K562 (cell line): ENCODE results near the gene VN1R4.
"Not testable (repeated sequence)": the region's sequence is repeated elsewhere in the genome, so short reads cannot be mapped to it uniquely, and the experiment has no call there.

Experiments
- CREBBP ChIP-seq: IDR thresholded peaks from one replicate; pipeline ENCODE4 v1.6.1; 2012; ENCODE audit warnings: low read depth, mild to moderate bottlenecking, control low read depth, inconsistent platforms, low read length
- NELFE ChIP-seq: IDR thresholded peaks from 2 replicates; pipeline ENCODE4 v1.6.1; 2011; ENCODE audit warnings: mild to moderate bottlenecking; ENCODE audit not compliant: insufficient read depth, insufficient read length
- NRF1 ChIP-seq, 2 experiments: fragments of 450-650 bp; IDR thresholded peaks in 1 of 2; conservative IDR thresholded peaks in 1 of 2; 2 replicates each; pipeline ENCODE4 v1.6.1; 2014; ENCODE audit warnings: mild to moderate bottlenecking in 2 of 2
- RFX5 ChIP-seq: IDR thresholded peaks from 2 replicates; pipeline ENCODE4 v1.6.1; 2011; ENCODE audit warnings: low read depth, mild to moderate bottlenecking, improper control_type of control experiment, low read length
- ZEB2 ChIP-seq: fragments of 450-650 bp; IDR thresholded peaks from 2 replicates; pipeline ENCODE4 v1.6.1; 2016
- ZFP36 ChIP-seq: fragments of 150-350 bp; IDR thresholded peaks from 2 replicates; pipeline ENCODE4 v1.6.1; 2018; ENCODE audit warnings: low read length, low read depth; ENCODE audit not compliant: partially characterized antibody
- ZNF717 ChIP-seq: fragments of 250-450 bp; sonication (Bioruptor Pico); IDR thresholded peaks from 2 replicates; pipeline ENCODE4 v1.5.0; 2021
- TF ChIP-seq, protein P1 (sequence below), 3 experiments: IDR thresholded peaks in 2 of 3; conservative IDR thresholded peaks in 1 of 3; 2 replicates each; pipeline ENCODE4 v1.5.1; 2011 to 2012; ENCODE audit warnings: low read length in 3 of 3, mild to moderate bottlenecking in 3 of 3, control low read depth in 2 of 3, improper control_type of control experiment in 1 of 3, inconsistent platforms in 1 of 3, low read depth in 1 of 3, mixed read lengths in 1 of 3, moderate library complexity in 1 of 3; ENCODE audit not compliant: insufficient read depth in 2 of 3
- TF ChIP-seq, protein P2 (sequence below): fragments of 450-650 bp; IDR thresholded peaks from 2 replicates; pipeline ENCODE4 v1.7.0; 2016; ENCODE audit warnings: borderline replicate concordance
- TF ChIP-seq, protein P3 (sequence below): sonication (generic); formaldehyde crosslinking; IDR thresholded peaks from 2 replicates; pipeline ENCODE4 v1.8.1; 2023; ENCODE audit warnings: mild to moderate bottlenecking, missing genetic modification reagents
- TF ChIP-seq, protein P4 (sequence below): fragments of 450-650 bp; IDR thresholded peaks from 2 replicates; pipeline ENCODE4 v1.6.1; 2016; ENCODE audit warnings: antibody characterized with exemption
- TF ChIP-seq, protein P5 (sequence below): fragments of 450-650 bp; formaldehyde crosslinking; IDR thresholded peaks from 2 replicates; pipeline ENCODE4 v1.4.0; 2020; ENCODE audit warnings: mild to moderate bottlenecking, mixed read lengths

DNA sequence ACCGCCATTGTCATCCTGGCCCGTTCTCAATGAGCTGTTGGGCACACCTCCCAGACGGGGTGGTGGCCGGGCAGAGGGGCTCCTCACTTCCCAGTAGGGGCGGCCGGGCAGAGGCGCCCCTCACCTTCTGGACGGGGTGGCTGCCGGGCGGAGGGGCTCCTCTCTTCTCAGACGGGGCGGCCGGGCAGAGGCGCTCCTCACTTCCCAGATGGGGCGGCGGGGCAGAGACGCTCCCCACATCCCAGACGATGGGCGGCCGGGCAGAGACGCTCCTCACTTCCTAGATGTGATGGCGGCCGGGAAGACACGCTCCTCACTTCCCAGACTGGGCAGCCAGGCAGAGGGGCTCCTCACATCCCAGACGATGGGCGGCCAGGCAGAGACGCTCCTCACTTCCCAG lies 2.3 kb upstream of the VN1R4 start:
- TF ChIP-seq, protein P1, sequence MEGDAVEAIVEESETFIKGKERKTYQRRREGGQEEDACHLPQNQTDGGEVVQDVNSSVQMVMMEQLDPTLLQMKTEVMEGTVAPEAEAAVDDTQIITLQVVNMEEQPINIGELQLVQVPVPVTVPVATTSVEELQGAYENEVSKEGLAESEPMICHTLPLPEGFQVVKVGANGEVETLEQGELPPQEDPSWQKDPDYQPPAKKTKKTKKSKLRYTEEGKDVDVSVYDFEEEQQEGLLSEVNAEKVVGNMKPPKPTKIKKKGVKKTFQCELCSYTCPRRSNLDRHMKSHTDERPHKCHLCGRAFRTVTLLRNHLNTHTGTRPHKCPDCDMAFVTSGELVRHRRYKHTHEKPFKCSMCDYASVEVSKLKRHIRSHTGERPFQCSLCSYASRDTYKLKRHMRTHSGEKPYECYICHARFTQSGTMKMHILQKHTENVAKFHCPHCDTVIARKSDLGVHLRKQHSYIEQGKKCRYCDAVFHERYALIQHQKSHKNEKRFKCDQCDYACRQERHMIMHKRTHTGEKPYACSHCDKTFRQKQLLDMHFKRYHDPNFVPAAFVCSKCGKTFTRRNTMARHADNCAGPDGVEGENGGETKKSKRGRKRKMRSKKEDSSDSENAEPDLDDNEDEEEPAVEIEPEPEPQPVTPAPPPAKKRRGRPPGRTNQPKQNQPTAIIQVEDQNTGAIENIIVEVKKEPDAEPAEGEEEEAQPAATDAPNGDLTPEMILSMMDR (IDR thresholded peaks at IDR 0.05 in 2 of 3, conservative IDR thresholded peaks at IDR 0.05 in 1 of 3; ENCODE audit: insufficient read depth in 2 of 3, low read depth in 1 of 3, low read length in 3 of 3) = not testable (repeated sequence)
- TF ChIP-seq ZEB2; NELFE; NRF1 (conservative IDR thresholded peaks at IDR 0.05 in 1 of 2, IDR thresholded peaks at IDR 0.05 in 1 of 2); RFX5; CREBBP; ZFP36; ZNF717 (CRISPR knock-in tag): not testable (repeated sequence)
- TF ChIP-seq, protein P2, sequence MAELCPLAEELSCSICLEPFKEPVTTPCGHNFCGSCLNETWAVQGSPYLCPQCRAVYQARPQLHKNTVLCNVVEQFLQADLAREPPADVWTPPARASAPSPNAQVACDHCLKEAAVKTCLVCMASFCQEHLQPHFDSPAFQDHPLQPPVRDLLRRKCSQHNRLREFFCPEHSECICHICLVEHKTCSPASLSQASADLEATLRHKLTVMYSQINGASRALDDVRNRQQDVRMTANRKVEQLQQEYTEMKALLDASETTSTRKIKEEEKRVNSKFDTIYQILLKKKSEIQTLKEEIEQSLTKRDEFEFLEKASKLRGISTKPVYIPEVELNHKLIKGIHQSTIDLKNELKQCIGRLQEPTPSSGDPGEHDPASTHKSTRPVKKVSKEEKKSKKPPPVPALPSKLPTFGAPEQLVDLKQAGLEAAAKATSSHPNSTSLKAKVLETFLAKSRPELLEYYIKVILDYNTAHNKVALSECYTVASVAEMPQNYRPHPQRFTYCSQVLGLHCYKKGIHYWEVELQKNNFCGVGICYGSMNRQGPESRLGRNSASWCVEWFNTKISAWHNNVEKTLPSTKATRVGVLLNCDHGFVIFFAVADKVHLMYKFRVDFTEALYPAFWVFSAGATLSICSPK = not testable (repeated sequence)
- TF ChIP-seq, protein P3, sequence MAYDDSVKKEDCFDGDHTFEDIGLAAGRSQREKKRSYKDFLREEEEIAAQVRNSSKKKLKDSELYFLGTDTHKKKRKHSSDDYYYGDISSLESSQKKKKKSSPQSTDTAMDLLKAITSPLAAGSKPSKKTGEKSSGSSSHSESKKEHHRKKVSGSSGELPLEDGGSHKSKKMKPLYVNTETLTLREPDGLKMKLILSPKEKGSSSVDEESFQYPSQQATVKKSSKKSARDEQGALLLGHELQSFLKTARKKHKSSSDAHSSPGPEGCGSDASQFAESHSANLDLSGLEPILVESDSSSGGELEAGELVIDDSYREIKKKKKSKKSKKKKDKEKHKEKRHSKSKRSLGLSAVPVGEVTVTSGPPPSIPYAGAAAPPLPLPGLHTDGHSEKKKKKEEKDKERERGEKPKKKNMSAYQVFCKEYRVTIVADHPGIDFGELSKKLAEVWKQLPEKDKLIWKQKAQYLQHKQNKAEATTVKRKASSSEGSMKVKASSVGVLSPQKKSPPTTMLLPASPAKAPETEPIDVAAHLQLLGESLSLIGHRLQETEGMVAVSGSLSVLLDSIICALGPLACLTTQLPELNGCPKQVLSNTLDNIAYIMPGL (CRISPR knock-in tag) = not testable (repeated sequence)
- TF ChIP-seq, protein P4, sequence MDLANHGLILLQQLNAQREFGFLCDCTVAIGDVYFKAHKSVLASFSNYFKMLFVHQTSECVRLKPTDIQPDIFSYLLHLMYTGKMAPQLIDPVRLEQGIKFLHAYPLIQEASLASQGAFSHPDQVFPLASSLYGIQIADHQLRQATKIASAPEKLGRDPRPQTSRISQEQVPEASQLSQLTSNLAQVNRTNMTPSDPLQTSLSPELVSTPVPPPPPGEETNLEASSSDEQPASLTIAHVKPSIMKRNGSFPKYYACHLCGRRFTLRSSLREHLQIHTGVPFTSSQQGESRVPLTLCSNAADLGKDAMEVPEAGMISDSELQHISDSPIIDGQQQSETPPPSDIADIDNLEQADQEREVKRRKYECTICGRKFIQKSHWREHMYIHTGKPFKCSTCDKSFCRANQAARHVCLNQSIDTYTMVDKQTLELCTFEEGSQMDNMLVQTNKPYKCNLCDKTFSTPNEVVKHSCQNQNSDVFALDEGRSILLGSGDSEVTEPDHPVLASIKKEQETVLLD = not testable (repeated sequence)
- TF ChIP-seq, protein P5, sequence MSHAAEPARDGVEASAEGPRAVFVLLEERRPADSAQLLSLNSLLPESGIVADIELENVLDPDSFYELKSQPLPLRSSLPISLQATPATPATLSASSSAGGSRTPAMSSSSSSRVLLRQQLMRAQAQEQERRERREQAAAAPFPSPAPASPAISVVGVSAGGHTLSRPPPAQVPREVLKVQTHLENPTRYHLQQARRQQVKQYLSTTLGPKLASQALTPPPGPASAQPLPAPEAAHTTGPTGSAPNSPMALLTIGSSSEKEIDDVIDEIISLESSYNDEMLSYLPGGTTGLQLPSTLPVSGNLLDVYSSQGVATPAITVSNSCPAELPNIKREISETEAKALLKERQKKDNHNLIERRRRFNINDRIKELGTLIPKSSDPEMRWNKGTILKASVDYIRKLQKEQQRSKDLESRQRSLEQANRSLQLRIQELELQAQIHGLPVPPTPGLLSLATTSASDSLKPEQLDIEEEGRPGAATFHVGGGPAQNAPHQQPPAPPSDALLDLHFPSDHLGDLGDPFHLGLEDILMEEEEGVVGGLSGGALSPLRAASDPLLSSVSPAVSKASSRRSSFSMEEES = not testable (repeated sequence)
